ENCODE data around the gene HAT1. TPM values are rescaled to one million over a fixed set of nuclear protein-coding genes. Genes with fewer than 3 reads are reported as not detected.

HAT1 gene
- total RNA-seq, 4 donors from 2014 or later = 8.7 to 19.0 (median 12.3) TPM

DNA sequence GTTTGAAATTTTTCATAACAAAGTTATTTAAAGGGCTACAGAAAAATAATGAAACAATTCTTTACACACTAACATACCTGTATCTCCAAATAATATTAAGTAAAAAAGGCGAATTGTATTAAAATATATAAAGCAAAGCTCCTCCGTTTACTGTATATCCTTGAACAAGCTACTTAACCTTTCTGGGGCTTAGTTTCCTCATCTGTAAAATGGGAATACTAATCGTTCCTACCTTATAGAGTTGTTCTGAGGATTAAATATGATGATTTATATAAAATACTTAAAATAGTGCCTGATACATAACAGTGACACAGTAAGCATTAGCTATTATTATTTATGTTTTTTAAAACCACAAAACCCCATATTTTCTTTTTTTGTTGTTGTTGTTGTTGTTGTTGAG is 41.5 kb upstream of the HAT1 start:
- TF ChIP-seq, protein P1, sequence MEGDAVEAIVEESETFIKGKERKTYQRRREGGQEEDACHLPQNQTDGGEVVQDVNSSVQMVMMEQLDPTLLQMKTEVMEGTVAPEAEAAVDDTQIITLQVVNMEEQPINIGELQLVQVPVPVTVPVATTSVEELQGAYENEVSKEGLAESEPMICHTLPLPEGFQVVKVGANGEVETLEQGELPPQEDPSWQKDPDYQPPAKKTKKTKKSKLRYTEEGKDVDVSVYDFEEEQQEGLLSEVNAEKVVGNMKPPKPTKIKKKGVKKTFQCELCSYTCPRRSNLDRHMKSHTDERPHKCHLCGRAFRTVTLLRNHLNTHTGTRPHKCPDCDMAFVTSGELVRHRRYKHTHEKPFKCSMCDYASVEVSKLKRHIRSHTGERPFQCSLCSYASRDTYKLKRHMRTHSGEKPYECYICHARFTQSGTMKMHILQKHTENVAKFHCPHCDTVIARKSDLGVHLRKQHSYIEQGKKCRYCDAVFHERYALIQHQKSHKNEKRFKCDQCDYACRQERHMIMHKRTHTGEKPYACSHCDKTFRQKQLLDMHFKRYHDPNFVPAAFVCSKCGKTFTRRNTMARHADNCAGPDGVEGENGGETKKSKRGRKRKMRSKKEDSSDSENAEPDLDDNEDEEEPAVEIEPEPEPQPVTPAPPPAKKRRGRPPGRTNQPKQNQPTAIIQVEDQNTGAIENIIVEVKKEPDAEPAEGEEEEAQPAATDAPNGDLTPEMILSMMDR (IDR thresholded peaks at IDR 0.05) = no peak
- no peak for TF ChIP-seq POLR2A (IDR thresholded peaks at IDR 0.05)
- Histone ChIP-seq H3K4me3 (no peak overlapping the region), H3K9me3 (no peaks in the 10 kb centered on the region), H3K27me3 (no peaks in the 10 kb centered on the region), H3K4me1 (no peaks in the 10 kb centered on the region), H3K27ac (no peak overlapping the region), H3K36me3 (no peaks in the 10 kb centered on the region)
- no peak for DNase-seq

DNA sequence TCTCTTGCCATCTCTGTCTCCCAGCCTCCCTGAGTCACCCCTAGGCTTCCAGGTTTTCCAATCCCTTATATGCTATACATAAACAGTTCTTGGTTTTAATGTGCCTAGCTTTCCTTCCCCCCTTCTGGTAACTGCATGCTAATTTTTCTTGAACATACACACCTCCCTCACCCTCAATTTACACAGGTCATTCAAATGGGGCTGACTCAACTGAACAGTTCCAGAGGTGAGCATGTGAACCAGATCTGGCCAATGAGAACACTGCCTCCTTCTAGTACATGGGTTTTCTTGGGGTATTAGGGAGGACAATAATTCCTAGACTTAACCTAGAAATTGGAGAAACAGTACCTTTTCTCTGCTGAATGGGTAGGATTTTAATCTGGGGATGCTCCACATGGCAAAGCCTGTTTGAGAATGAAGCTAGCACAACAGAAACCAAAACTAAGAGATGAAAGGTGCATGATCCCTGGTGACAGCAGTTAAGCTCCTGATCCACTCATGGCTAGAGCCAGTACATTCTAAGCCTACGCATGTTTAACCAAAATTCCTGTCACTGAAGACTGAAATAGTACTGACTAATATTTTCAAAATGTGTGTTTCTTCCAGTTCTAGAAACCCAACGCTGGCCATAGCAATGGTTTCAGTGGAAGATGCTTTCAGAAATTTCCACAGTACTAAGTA is 40.0 kb upstream of the HAT1 start:
- no peaks in the 10 kb centered on the region for H3K9me3 ChIP-seq
- TF ChIP-seq POLR2A (IDR thresholded peaks at IDR 0.05) = no peak
- TF ChIP-seq, protein P1 (IDR thresholded peaks at IDR 0.05) = no peak
- H3K4me3 ChIP-seq = no peak overlapping the region
- no peaks in the 10 kb centered on the region for H3K36me3 ChIP-seq
- no peaks in the 10 kb centered on the region for H3K4me1 ChIP-seq
- DNase-seq = no peak
- no peak overlapping the region for H3K27ac ChIP-seq
- no peaks in the 10 kb centered on the region for H3K27me3 ChIP-seq

DNA sequence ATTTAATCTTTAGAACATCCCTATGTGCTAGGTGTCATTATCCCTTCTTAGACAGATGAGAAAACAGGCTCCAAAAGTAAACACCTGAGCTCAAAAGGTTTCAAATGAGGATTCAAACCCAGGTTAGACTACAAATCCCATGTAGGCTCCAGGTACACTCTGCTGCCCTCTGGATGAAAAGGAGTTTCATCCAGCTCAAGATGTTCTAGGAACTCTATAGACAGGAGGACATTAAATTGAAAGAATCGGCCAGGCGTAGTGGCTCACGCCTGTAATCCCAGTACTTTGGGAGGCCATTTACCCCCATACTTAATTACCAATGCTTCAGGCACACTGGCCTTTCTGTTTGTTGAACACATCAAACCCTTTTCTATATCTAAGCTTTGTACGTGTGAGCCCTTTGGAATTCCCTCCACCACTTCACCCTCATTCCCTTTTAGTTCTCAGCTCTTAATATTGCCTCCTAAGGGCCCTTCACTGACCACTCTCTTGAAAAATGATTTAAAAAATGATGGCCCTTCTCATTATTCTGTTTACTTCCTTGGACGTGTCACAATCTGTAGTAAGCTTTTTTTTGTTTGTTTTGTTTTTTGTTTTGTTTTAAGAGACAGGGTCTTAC is 38.9 kb upstream of the HAT1 start:
- DNase-seq = no peak
- H3K36me3 ChIP-seq = no peaks in the 10 kb centered on the region
- H3K27ac ChIP-seq = no peak overlapping the region
- H3K4me1 ChIP-seq = no peaks in the 10 kb centered on the region
- no peak overlapping the region for H3K4me3 ChIP-seq
- no peaks in the 10 kb centered on the region for H3K27me3 ChIP-seq
- no peaks in the 10 kb centered on the region for H3K9me3 ChIP-seq
- no peak for TF ChIP-seq POLR2A (IDR thresholded peaks at IDR 0.05)
- TF ChIP-seq, protein P1 (IDR thresholded peaks at IDR 0.05) = no peak

GRCh38 chr2:171889333-171889732 is 32.9 kb upstream of the HAT1 start:
- H3K36me3 ChIP-seq = no peaks in the 10 kb centered on the region
- DNase-seq = no peak
- H3K9me3 ChIP-seq = no peaks in the 10 kb centered on the region
- no peak overlapping the region for H3K4me3 ChIP-seq
- peaks cover 0 to 6% (median 6%) of the 10 kb centered on the region in 4 donors for H3K4me1 ChIP-seq
- TF ChIP-seq, protein P1 (IDR thresholded peaks at IDR 0.05) = no peak
- TF ChIP-seq POLR2A (IDR thresholded peaks at IDR 0.05) = no peak
- no peak overlapping the region for H3K27ac ChIP-seq
- H3K27me3 ChIP-seq = no peaks in the 10 kb centered on the region

GRCh38 chr2:171889808-171890207 is 32.5 kb upstream of the HAT1 start:
- TF ChIP-seq, protein P1 (IDR thresholded peaks at IDR 0.05) = no peak
- TF ChIP-seq POLR2A (IDR thresholded peaks at IDR 0.05) = no peak
- DNase-seq = no peak
- H3K9me3 ChIP-seq = no peaks in the 10 kb centered on the region
- no peak overlapping the region for H3K27ac ChIP-seq
- no peaks in the 10 kb centered on the region for H3K27me3 ChIP-seq
- no peak overlapping the region for H3K4me3 ChIP-seq
- H3K4me1 ChIP-seq = peaks cover 0 to 6% (median 6%) of the 10 kb centered on the region in 4 donors
- no peaks in the 10 kb centered on the region for H3K36me3 ChIP-seq

Data from Peyer's patch (tissue), 4 donors.